Stimulated activated CD8-positive, alpha-beta memory T cell treated with anti-CD3 and anti-CD28 coated beads, Interleukin-2, amount 100 ng/mL, for 48 hours (primary cell): ENCODE measurements around the gene RBX1.
A peak's percentile ranks its signal among the peaks of the same experiment; 100 is the strongest.
"Not testable (repeated sequence)": the region's sequence is repeated elsewhere in the genome, so short reads cannot be mapped to it uniquely, and the experiment has no call there.

Experiments
- DNase-seq, 2 donors: peaks; one replicate each; pipeline ENCODE4 v3.0.0-alpha.2; 2020; ENCODE audit warnings: low read depth in 2 of 2

The RBX1 gene

GRCh38 chr22:40950962-40951794 lies at the start of gene RBX1:
RBX1 (plus strand) TSS chr22:40951378; CDS start chr22:40951399, 21 bp downstream.
- peak; percentile 98 for DNase-seq

- DNase-seq: no peak
These were observed 47.1 kb upstream of the RBX1 start for GRCh38 chr22:40904101-40904500.

GRCh38 chr22:40908895-40909294 lies 42.3 kb upstream of the RBX1 start:
- no peak for DNase-seq

DNA sequence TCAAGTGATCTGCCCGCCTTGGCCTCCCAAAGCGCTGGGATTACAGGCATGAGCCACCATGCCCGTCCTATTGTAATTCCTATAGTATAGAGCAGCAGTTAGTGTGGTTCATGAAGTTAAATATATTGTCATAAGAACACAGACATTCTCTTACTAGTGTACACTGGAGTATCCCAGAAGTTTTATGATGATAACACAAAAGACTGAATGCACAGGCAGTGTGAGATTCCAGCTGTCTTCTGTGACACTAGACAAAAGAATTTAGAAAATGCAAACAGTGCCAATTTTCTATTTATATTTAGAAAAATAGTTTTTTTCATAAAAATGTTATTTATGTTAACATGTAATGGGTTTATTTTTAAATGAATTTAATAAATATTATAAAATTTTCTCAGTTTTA lies 39.4 kb upstream of the RBX1 start:
- DNase-seq: no peak

- not testable (repeated sequence) for DNase-seq
These were observed 38.2 kb upstream of the RBX1 start for GRCh38 chr22:40912987-40913386.

DNA sequence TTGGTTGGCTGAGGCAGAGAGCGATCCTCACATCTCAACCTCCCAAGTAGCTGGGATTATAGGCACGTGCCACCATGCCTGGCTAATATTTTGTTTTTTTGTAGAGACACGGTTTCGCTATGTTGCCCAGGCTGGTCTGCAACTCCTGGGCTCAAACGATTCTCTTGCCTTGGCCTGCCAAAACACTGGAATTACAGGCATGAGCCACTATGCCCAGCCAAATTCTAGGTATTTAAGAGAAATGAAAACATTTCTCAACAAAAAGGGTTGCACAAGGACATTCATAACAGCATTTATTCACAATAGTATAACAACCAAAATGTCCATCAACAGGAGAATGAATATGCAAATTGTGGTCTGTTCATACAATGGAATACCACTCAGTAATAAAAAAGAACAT lies 31.7 kb upstream of the RBX1 start:
- no peak for DNase-seq

GRCh38 chr22:40920526-40920925 lies 30.7 kb upstream of the RBX1 start:
- no peak for DNase-seq

DNA sequence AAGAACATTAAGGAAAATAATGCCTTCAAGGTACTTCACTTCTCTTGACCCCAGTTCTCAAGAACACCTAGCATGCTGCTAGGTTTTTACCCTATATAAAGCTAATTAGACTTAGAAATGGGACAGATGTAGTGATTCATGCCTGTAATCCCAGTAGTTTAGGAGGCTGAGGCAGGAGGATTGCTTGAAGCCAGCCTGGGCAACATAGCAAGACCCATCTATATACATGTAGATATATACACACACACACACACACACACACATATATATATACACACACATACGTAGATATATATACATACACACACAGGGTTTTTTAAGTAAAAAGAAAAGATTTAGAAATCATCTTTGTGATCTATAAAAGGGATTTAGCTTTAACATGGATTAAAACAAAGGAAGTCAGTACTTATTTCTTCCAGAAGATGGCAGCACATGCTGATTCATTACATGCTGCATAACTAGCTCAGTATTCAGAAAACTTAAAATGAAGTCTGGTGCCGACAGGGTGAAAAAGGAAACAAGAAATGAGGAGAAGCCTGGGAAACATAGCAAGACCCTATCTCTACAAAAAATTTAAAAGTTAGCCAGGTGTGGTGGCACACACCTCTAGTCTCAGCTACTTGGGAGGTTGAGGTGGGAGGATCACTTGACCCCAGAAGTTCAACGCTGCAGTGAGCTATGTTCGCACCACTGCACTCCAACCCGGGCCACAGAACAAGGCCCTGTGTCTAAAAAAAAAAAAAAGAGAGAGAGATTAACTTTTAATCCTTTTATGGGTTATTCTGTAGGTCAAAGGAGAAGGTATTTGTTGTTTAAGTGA lies 28.5 kb upstream of the RBX1 start:
- DNase-seq: no peak

DNA sequence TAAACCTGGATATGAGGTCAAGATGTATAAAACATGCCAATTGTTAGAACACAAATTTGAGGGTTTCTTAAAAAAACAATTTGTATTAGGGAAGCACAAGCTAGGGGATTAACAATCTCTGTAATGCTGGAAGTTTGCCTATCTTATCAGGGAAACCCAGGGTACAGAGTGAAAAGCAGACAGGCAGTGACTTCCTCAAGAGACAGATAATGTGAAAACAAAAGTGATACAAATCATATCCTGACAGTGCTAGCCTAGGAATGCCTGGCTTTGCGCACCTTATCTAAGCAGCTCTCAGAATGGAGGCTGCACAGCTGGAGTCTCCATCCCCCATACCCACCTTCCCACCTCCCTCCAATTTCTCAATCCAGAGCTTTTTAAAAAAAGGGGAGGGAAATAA lies 22.5 kb upstream of the RBX1 start:
- DNase-seq: no peak

GRCh38 chr22:40932396-40932795 lies 18.8 kb upstream of the RBX1 start:
- no peak for DNase-seq

- DNase-seq: no peak
These were observed 12.0 kb upstream of the RBX1 start for GRCh38 chr22:40939202-40939601.

DNA sequence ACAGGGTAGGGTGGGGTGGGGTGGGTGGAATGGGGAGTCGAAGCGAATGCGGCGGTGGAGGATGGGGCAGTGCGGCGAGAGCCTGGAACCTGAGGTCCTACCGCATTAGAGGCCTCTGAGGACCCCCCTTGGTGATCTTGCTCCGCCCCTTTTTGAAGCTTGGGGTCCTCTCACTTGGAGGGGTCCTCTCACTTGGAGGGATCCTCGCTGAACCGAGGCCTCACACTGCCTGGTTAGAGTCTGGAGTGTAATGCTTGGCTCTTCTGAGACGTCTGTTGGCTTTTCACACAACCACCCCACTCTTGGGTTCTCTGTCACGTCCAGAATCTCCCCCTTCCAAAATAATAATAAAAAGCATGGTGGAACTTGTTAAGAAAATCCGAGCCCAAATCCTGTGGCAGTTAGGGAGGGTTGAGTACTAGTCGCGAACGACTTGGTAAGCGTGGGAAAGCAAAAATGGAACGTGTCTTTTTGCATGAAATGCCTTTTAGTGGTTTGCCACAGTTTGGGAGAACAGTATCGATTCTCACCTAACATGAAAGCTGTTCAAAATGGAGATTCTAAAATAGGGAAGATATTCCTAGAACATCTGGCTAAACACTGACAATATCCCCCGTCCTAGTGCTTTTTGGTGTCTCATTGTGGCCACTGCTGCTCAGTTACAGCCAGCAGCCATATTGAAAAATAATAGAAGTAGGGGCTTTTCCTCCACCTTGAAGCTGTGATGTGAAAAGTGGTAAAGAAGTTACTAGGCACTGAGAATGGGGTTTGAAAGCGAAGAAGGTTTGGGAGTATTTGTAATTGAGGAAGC lies 822 bp downstream of the RBX1 start:
- DNase-seq: no peak

GRCh38 chr22:40953471-40953870 lies 2.3 kb downstream of the RBX1 start:
- DNase-seq: no peak

- DNase-seq: no peak
These were observed 2.9 kb downstream of the RBX1 start for GRCh38 chr22:40954113-40954512.

- no peak for DNase-seq
These were observed 4.4 kb downstream of the RBX1 start for GRCh38 chr22:40955571-40955970.

DNA sequence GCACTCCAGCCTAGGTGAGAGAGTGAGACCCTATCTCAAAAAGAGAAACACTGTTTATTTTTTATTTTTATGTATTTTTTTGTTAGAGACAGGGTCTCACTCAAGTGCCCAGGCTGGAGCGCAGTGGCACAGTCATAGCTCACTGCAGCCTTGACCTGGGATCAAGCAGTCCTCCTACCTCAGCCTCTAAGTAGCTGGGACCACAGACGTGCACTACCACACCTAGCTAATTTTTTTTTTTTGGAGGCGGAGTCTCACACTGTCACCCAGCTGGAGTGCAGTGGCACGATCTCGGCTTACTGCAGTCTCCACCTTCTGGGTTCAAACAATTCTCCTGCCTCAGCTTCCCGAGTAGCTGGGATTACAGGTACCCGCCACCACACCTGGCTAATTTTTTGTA lies 6.4 kb downstream of the RBX1 start:
- no peak for DNase-seq

GRCh38 chr22:40958299-40958698 lies 7.1 kb downstream of the RBX1 start:
- DNase-seq: no peak

GRCh38 chr22:40960145-40960544 lies 9.0 kb downstream of the RBX1 start:
- no peak for DNase-seq

GRCh38 chr22:40965936-40966725 lies 15.0 kb downstream of the RBX1 start:
- DNase-seq: no peak

- DNase-seq: no peak
These were observed 15.5 kb downstream of the RBX1 start for GRCh38 chr22:40966726-40967085.

GRCh38 chr22:40967111-40967760 lies 16.1 kb downstream of the RBX1 start:
- DNase-seq: no peak
